SH-SY5Y (cell line): ENCODE data around the gene VPS13D.

Experiments used
- GATA2 ChIP-seq: IDR thresholded peaks from 2 replicates; pipeline ENCODE4 v1.6.1; 2011; ENCODE audit warnings: mild to moderate bottlenecking, low read depth, low read length
- GATA3 ChIP-seq: IDR thresholded peaks from 2 replicates; pipeline ENCODE4 v1.6.1; 2011; ENCODE audit warnings: low read depth, mild to moderate bottlenecking, low read length, moderate library complexity

- TF ChIP-seq GATA2 (no peak), GATA3 (no peak)
Measured at GRCh38 chr1:12413664-12414410, 184.0 kb downstream of the VPS13D start.
